Measurements from ENCODE around the gene DHX15.

- no peak for TF ChIP-seq EZH2 (IDR thresholded peaks at IDR 0.05; ENCODE audit: low read depth, low read length, severe bottlenecking)
- no peak for TF ChIP-seq SP1 (IDR thresholded peaks at IDR 0.05; ENCODE audit: low read depth, low read length)
- no peak for TF ChIP-seq CREB1 (IDR thresholded peaks at IDR 0.05)
- TF ChIP-seq YY1 (IDR thresholded peaks at IDR 0.05; ENCODE audit: low read depth, low read length), result no peak
- no peak for TF ChIP-seq CTCF (IDR thresholded peaks at IDR 0.05; ENCODE audit: control extremely low read depth in 1 of 3, insufficient read depth in 1 of 3, low read depth in 1 of 3, low read length in 3 of 3)
- TF ChIP-seq KDM1A (IDR thresholded peaks at IDR 0.05; ENCODE audit: borderline replicate concordance, low read length), result no peak
- no peak for TF ChIP-seq RNF2 (IDR thresholded peaks at IDR 0.05; ENCODE audit: borderline replicate concordance, low read depth, low read length, missing control alignments, poor library complexity, severe bottlenecking)
- TF ChIP-seq GABPA (IDR thresholded peaks at IDR 0.05; ENCODE audit: borderline replicate concordance, insufficient read depth, low read length), result no peak
- no peak for TF ChIP-seq POLR2A (IDR thresholded peaks at IDR 0.05; ENCODE audit: control extremely low read depth in 1 of 2, low read depth in 2 of 2, low read length in 2 of 2)
- no peak for TF ChIP-seq MAX (IDR thresholded peaks at IDR 0.05)
- TF ChIP-seq TAF1 (IDR thresholded peaks at IDR 0.05; ENCODE audit: low read depth, low read length), result no peak
- no peak for TF ChIP-seq SIN3A (conservative IDR thresholded peaks at IDR 0.05 in 1 of 2, IDR thresholded peaks at IDR 0.05 in 1 of 2; ENCODE audit: low read depth in 1 of 2, low read length in 2 of 2)
Observed at GRCh38 chr4:24565054-24565453, 19.3 kb downstream of the DHX15 start.
